ENCODE results near the gene AP3S1.

The AP3S1 gene

DNA sequence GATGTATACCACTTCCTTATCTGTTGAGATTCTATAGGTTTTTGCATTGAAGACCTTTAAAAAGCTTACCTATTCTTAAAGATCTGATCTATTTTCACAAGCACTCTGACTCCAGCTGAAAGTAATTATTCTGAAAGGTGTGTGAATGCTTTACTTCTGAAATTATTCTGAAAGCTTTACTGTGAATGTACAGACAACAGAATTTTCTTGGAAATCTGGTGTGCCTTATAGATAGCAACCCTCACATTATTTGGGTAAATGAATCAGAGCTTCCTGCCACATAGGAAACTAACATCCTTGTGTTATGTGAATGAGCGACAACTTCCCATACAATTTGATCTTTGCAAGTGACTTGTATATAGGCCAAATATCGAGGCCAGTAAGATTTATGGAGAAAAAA lies 31.8 kb upstream of the AP3S1 start:
- Histone ChIP-seq H3K79me2 (no peaks in the 10 kb centered on the region), H2AFZ (no peak overlapping the region), H3K4me2 (ENCODE audit: low read length) (no peak overlapping the region), H3K9ac (no peak overlapping the region), H3K27me3 (ENCODE audit: control insufficient read depth, insufficient read depth, low read length) (no peaks in the 10 kb centered on the region), H3K36me3 (ENCODE audit: control insufficient read depth, insufficient read depth, low read length) (no peaks in the 10 kb centered on the region), H3K4me1 (no peaks in the 10 kb centered on the region), H3K4me3 (ENCODE audit: low read depth, low read length) (no peak overlapping the region), H3K9me3 (ENCODE audit: control insufficient read depth, low read length) (no peaks in the 10 kb centered on the region), H3K27ac (no peak overlapping the region)
- TF ChIP-seq, protein P1, sequence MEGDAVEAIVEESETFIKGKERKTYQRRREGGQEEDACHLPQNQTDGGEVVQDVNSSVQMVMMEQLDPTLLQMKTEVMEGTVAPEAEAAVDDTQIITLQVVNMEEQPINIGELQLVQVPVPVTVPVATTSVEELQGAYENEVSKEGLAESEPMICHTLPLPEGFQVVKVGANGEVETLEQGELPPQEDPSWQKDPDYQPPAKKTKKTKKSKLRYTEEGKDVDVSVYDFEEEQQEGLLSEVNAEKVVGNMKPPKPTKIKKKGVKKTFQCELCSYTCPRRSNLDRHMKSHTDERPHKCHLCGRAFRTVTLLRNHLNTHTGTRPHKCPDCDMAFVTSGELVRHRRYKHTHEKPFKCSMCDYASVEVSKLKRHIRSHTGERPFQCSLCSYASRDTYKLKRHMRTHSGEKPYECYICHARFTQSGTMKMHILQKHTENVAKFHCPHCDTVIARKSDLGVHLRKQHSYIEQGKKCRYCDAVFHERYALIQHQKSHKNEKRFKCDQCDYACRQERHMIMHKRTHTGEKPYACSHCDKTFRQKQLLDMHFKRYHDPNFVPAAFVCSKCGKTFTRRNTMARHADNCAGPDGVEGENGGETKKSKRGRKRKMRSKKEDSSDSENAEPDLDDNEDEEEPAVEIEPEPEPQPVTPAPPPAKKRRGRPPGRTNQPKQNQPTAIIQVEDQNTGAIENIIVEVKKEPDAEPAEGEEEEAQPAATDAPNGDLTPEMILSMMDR (IDR thresholded peaks at IDR 0.05): no peak

- Histone ChIP-seq H3K27me3 (ENCODE audit: control insufficient read depth, insufficient read depth, low read length) (no peaks in the 10 kb centered on the region), H3K36me3 (ENCODE audit: control insufficient read depth, insufficient read depth, low read length) (no peaks in the 10 kb centered on the region), H3K9me3 (ENCODE audit: control insufficient read depth, low read length) (no peaks in the 10 kb centered on the region), H3K9ac (no peak overlapping the region), H3K79me2 (no peaks in the 10 kb centered on the region), H3K4me2 (ENCODE audit: low read length) (no peak overlapping the region), H3K27ac (no peak overlapping the region), H3K4me3 (ENCODE audit: low read depth, low read length) (no peak overlapping the region), H2AFZ (no peak overlapping the region), H3K4me1 (no peaks in the 10 kb centered on the region)
- TF ChIP-seq, protein P1 (IDR thresholded peaks at IDR 0.05): no peak
Observed at GRCh38 chr5:115810761-115811160, 31.0 kb upstream of the AP3S1 start.

- TF ChIP-seq, protein P1 (IDR thresholded peaks at IDR 0.05): no peak
- H3K27me3 ChIP-seq (ENCODE audit: control insufficient read depth, insufficient read depth, low read length): no peaks in the 10 kb centered on the region
- H2AFZ ChIP-seq: no peak overlapping the region
- no peaks in the 10 kb centered on the region for H3K4me1 ChIP-seq
- no peak overlapping the region for H3K4me2 ChIP-seq (ENCODE audit: low read length)
- H3K79me2 ChIP-seq: no peaks in the 10 kb centered on the region
- no peaks in the 10 kb centered on the region for H3K9me3 ChIP-seq (ENCODE audit: control insufficient read depth, low read length)
- no peak overlapping the region for H3K4me3 ChIP-seq (ENCODE audit: low read depth, low read length)
- H3K27ac ChIP-seq: no peak overlapping the region
- no peaks in the 10 kb centered on the region for H3K36me3 ChIP-seq (ENCODE audit: control insufficient read depth, insufficient read depth, low read length)
- no peak overlapping the region for H3K9ac ChIP-seq
Observed at GRCh38 chr5:115811406-115811805, 30.3 kb upstream of the AP3S1 start.

DNA sequence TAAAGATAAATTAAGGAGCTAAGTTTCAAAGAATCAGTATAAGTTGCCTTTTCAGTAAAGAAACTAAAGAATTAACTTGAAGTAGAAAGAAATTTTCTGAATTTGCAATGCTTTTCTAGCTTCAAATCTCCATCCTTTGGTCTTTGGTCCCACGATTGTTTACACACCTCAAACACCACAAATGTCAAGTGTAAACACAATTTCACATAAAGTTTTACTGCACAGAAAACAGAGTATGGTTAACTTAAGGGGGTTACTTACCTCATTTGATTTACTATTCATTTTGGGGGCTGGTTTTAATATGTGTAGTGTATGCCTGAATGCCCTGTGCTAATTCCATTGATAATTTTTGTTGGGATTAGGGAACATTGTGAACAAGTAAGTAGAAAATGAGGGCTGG lies 29.4 kb upstream of the AP3S1 start:
- H3K36me3 ChIP-seq (ENCODE audit: control insufficient read depth, insufficient read depth, low read length): no peaks in the 10 kb centered on the region
- H3K27me3 ChIP-seq (ENCODE audit: control insufficient read depth, insufficient read depth, low read length): no peaks in the 10 kb centered on the region

DNA sequence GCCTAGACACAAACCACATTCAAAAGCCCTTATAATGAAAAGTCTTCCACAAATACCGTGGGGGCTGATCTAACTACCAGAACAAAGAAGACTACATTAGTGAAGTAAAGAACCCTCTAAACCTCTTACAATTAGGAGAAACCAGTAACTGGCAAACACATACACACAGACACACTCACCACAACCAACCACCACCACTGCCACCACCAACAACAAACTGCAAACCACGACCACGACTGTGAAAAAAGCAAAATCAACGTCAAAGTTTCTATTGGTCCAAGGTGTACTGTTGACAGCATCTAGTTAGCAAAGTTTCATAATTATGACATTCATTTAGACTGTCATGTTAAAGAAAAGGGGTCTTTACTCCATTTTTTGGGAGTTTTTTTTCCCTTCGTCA lies 28.0 kb upstream of the AP3S1 start:
- Histone ChIP-seq H2AFZ (no peak overlapping the region), H3K27me3 (ENCODE audit: control insufficient read depth, insufficient read depth, low read length) (no peaks in the 10 kb centered on the region), H3K9me3 (ENCODE audit: control insufficient read depth, low read length) (no peaks in the 10 kb centered on the region), H3K36me3 (ENCODE audit: control insufficient read depth, insufficient read depth, low read length) (no peaks in the 10 kb centered on the region), H3K4me2 (ENCODE audit: low read length) (no peak overlapping the region), H3K79me2 (no peaks in the 10 kb centered on the region), H3K27ac (no peak overlapping the region), H3K4me3 (ENCODE audit: low read depth, low read length) (no peak overlapping the region), H3K9ac (no peak overlapping the region), H3K4me1 (no peaks in the 10 kb centered on the region)
- TF ChIP-seq, protein P1 (IDR thresholded peaks at IDR 0.05): no peak

More for the DNA sequence above, 29.4 kb upstream of the AP3S1 start:
- Histone ChIP-seq H3K9ac (no peak overlapping the region), H3K4me2 (ENCODE audit: low read length) (no peak overlapping the region), H3K27ac (no peak overlapping the region), H3K4me3 (ENCODE audit: low read depth, low read length) (no peak overlapping the region), H3K79me2 (no peaks in the 10 kb centered on the region), H3K4me1 (no peaks in the 10 kb centered on the region), H2AFZ (no peak overlapping the region), H3K9me3 (ENCODE audit: control insufficient read depth, low read length) (no peaks in the 10 kb centered on the region)
- TF ChIP-seq, protein P1 (IDR thresholded peaks at IDR 0.05): no peak

All from parathyroid adenoma (tissue), 2 donors.